A673 (cell line): Measurements from ENCODE around the gene AICDA.

ENCODE experiments used
- EZH2 ChIP-seq: fragments of 200-600 bp; sonication (generic); IDR thresholded peaks from 2 replicates; pipeline ENCODE4 v1.6.1; 2017; ENCODE audit warnings: borderline replicate concordance, low read depth, mild to moderate bottlenecking, mixed read lengths, antibody characterized with exemption, low read length; ENCODE audit not compliant: poor library complexity, severe bottlenecking
- TF ChIP-seq, protein P1 (sequence below): fragments of 300-800, 200-600 bp; sonication (generic); conservative IDR thresholded peaks from 2 replicates; pipeline ENCODE4 v1.5.1; 2017; ENCODE audit warnings: low read depth, mild to moderate bottlenecking, antibody characterized with exemption, low read length, moderate library complexity, mixed read lengths

DNA sequence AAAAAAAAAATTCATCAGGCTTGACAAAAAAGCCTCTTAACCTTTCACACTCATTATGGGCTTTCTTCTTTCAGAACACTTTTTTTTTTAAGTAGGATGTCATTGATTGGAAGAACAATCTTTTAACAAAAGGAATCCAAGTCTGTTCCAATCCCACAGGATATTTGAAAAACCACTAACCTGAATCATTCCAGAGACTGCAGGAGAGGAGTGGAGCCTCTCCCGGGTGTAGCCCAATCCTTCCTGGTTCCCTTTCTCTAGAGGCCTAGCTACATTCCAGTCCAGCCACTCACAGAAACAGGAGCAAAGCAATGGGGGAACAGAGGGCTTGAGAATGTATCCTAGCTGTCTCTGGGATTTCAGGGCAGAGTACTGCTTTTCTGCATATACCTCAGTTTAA, 45.7 kb upstream of the AICDA start:
- TF ChIP-seq, protein P1, sequence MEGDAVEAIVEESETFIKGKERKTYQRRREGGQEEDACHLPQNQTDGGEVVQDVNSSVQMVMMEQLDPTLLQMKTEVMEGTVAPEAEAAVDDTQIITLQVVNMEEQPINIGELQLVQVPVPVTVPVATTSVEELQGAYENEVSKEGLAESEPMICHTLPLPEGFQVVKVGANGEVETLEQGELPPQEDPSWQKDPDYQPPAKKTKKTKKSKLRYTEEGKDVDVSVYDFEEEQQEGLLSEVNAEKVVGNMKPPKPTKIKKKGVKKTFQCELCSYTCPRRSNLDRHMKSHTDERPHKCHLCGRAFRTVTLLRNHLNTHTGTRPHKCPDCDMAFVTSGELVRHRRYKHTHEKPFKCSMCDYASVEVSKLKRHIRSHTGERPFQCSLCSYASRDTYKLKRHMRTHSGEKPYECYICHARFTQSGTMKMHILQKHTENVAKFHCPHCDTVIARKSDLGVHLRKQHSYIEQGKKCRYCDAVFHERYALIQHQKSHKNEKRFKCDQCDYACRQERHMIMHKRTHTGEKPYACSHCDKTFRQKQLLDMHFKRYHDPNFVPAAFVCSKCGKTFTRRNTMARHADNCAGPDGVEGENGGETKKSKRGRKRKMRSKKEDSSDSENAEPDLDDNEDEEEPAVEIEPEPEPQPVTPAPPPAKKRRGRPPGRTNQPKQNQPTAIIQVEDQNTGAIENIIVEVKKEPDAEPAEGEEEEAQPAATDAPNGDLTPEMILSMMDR = no peak
- no peak for TF ChIP-seq EZH2
